Activated CD4-positive, CD25-positive, alpha-beta regulatory T cell treated with anti-CD3 and anti-CD28 coated beads, Interleukin-2, amount 50 U/mL, for 72 hours (primary cell): ENCODE results near the gene MAN1A1.
"Not testable (repeated sequence)": the region's sequence is repeated elsewhere in the genome, so short reads cannot be mapped to it uniquely, and the experiment has no call there.

Experiments used
- DNase-seq: peaks from one replicate; pipeline ENCODE4 v3.0.0; 2021

The MAN1A1 gene

DNA sequence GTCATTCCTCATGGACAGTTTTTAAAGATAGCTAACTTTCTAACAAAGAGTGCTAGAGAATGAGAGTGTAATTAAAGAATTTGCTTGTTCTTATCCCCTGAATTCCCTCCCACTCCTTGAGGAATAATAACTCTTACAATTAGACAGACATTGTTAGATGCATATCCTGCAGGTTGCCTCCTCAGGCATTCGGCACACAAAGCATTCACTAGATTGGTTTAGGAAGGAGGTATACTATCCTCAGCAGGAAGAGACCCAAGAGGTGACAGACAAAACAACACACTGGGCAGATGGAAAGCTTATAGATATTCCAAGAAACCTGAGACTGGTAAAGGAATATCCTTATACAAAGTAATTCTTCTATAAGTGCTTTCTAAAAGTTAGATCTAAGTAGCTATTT lies 162.0 kb downstream of the MAN1A1 start:
- DNase-seq: no peak

DNA sequence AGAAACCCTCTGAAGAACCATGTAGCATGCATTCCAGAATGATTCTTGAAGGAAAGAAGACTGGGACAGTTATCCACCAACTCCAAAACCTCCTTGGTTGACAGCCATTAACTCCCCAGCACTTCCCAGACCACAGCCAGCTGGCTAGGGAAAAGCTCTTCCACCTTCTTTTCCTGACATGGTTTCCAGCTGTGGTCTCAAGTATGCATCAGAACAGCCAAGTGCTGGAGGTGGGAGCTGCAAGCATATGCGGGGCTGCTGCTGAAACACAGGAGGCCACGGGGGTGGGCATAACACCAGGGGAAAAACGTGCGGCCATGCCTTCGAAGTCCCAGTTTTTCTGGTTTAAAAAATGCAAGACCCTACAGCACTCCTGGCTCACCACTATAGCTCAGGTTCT lies 163.1 kb downstream of the MAN1A1 start:
- no peak for DNase-seq

DNA sequence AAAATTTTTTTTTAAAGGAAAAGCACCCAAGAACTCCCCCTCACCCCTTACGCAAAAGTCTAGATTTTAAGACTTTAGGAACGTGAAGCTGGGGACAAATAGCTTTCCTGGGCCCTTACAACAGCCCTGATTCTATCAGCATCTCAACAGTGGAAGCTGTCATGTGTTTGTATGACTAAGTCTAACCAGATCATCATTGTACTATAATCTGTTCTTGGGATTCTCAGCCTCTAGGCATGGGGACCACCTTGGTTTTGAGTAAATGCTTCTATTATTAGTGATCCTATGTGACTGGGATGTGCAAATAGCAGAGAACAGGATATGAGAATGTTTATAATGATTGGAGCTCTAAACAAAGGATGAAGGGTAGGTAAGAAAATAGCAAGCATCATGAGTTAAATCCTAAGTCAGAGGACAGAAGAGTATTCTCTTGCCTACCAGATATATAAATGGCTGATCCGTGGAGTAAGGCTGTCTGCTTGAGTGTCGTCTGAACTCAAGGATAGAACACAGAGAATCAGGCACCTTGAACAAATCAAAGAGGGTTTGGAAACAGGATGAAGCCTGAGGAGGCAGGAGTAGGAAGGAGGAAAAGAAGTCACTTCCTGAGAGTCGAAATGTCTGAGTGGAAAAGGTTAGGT lies 165.4 kb downstream of the MAN1A1 start:
- no peak for DNase-seq

DNA sequence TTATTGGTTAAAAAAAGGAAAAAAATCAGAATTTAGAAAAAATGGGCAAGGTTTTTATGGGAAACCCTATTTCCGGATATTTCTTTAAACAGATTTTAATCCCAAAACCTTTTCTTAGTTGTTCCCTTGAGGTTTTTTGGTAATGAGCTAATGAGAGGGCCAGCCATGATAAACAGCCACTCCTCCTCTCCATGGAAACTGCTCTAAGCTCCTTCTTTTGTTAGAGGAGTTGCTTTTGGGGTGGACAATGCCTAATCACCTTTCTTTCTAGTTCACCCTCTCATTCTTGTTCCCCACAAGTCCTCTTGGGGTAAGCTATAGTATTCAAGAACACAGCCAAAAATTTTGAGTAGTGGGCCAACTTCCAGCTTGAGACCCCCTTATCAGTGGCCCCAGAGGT lies 166.1 kb downstream of the MAN1A1 start:
- DNase-seq: no peak

DNA sequence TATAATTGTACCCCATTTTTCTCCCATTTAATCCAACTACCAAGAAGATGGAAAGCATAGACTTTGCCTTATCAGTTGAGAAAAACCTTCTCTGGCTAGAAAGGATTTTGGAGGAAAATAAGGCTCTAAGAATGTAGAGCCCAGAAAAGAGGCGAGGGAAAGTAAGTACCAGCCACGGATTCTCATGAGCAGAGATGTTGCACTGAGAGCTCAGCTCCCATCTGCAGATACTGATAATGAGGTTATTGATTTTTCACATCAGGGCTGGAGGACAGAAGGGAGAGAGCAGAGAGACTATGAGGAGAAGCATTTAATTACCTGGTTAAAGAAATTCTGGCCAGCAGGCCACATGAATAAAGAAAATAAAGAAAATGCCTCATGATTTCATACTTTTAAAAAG lies 166.7 kb downstream of the MAN1A1 start:
- DNase-seq: no peak

DNA sequence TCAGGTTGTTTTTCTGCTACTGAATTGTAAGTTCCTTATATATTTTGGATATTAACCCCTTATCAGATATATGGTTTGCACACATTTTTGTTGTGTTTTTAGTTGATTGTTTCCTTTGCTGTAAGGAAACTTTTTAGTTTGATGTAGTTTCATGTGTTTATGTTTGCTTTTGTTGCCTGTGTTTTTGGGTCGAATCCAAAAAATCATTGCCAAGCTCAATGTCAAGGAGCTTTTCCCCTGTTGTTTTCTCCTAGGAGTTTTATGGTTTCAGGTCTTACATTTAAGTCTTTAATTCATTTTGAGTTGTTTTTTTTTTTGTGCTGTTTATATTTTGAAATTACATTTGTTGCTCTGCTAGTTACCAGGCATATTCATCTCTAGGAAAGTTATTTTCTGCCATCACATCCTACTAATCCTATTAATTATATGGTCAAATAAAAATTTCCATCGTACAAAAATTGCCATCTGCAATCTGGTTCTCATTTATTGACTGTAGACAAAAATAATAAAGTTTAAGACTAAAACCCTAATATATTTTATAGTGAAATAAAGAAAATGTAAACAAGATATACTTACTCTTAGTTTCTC lies 167.3 kb downstream of the MAN1A1 start:
- no peak for DNase-seq

DNA sequence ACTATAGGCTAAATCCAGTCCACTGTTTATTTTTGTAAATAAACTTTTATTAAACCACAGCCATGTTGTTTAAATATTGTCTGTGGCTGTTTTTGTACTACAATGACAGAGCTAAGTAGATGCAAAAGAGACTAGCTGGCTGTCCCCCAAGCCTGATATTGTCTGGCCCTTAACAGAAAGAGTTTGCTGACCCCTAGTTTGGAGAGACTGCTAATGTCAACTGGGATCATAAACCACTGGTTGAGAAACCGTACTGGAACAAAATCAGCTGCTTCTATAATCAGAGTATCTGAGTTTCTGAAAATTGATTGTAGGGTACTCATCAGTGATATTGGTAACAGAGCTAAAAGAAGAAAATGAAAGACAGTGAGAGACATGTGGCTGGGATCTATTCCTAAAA lies 168.5 kb downstream of the MAN1A1 start:
- no peak for DNase-seq

DNA sequence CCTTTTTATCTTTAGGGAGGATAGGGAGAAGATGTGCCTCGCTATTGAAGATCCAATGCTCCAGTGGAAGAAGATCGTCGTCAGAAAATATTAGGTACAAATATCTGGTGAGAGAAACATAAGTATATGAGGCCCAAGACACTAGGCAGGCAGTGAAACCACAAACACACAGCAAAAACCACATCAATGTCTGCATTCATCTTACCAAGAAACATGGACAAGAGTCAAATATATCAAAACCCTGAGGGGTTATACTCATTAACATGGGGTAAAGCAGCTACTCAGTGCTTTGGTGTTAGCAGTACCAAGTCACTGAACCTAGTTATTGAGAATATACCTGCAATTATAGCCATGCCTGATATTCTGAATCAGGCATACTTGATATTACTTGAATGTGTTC lies 169.7 kb downstream of the MAN1A1 start:
- DNase-seq: no peak

DNA sequence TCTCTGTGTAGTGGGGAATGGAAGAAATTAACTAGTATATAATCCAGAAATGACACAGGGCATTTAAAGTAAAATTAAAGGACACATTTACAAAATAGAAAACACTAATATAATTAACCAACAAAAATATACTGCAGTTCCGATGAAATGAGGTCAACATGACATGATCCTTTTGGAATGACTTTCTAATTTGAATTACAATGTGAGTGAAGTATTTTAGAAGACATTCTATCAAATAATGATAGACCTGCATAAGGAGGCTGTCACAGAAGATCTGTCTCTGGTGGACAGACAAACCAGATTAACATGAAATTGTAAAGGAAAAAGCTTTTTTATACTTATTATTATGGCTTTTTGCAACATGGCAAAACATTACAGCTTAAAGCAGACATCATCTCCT lies 170.5 kb downstream of the MAN1A1 start:
- no peak for DNase-seq

DNA sequence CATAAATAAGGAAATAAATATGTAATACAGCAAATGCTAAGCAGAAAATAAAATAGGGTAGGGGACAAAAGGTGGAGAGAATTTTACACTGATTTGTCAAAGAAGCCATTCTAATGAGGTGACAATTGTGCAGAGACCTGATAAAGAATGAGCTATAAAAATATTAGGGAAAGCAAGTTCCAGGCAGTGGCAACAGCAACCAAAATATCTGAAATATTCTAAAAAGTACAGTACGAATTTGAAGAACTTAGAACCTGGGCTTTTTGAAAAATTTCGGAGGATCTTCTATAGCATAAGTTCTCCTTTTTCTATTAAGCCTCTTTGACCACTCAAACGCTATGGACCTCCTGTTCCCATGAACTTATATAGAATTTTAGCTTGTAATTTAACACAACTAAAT lies 173.1 kb downstream of the MAN1A1 start:
- DNase-seq: no peak

DNA sequence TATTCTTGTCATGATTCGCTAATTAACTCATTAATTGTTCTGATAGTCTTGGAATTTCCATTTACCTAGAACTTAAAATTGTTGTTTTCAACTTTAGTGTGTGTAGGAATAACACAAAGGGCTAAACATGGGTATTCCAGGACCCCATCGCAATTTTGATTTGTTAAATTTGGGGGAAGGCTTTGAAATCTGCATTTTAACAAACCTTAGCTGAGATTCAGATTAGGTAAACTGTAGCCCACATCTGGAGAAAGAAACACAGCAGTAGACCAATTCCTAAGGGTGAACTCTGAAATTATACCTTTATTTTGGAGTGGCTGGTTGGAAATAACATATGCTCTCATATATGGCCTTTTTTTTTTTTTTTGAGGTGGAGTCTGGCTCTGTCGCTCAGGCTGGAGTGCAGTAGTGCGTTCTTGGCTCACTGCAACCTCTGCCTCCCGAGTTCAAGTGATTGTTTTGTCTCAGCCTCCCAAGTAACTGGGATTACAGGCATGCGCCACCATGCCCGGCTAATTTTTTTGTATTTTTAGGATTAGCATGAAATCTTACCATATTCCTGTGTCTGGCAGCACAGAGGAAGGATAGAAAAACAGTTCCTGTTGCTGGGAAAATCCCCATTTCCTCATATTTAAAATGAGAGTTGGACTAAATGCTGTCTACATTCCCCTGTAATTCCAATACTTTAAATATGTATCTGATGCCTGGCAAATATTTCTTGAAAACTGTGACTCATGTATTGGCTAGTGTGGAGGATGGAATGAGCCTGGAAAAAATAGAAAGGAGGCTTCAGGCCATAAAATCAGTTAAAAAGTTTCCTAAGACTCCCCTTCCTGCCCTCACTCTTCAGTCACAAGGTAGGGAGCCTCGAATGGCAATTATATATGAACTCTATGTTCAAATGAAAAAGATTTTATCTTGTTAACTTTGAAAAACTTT lies 174.4 kb downstream of the MAN1A1 start:
- DNase-seq: no peak

DNA sequence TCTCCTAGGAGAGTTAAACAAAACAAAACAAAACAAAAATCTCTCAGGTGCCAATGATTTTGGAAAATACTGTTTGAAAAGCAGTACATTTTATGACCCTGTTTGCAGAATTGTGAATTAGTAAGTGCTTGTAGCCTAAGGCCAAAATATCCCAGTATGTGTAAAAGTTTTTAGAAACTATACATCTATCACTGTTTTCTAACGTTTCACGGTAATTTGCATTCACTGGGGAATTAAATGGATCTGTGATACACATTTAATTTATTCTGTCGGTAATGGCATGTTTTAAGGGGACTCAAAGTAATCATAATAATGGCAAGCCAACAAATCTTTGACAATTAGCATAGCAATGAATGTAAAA lies 175.5 kb downstream of the MAN1A1 start:
- DNase-seq: no peak

DNA sequence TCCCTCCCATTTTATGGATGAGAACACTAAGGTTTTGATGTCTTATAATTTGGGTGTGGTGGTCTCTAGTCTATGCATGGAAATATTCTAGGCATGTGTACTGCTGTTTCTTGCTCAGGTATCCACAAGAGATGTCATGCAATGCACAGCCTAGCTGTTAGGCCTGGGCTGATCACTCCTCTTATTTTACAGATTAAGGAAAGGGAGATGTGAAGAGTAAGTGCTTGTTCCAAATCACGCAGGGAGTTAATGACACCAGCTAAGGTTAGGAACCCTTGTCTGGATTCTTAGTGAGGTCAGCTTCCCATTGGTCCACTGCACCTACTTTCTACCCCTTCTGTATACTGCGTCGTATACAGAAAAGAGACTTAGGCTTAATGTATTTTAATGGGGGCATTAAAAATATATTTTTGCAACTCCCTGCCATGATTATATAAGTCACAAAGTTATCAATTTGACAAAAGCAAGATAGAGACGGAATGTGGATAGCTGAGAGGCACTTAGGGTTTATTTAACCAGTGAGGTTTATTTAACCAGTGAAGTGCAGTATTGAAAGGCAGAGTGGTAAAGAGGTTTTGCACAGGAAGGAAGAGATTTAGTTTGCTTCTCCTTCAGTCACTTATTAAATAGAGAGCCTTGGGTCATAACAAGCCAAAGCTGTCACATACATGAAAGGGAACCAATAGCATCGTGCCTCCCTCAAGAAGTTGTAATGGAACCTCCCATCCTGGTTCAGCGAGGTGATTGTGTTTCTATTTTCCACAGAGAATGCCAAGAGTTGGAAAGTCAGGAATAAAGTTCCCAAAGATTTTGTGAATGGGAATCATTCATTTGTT lies 176.1 kb downstream of the MAN1A1 start:
- no peak for DNase-seq

DNA sequence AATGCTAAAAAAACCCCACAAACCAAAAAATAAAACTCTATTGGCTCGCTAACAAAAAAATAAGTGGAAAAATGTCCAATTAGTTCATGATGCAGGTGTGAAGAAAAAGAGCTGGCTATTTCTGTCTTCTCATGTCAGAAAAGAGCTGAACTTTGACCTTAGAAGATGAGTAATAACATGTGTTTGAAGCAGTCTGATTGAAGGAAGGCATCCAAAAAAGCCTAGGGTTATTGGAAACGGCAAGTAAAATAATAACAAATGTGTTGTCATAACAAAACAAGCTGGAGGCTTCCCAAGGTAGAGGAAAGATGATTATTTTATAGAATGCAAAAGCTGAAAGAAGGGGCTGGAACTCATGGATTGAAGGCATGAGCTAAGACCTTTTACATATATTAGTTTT lies 176.7 kb downstream of the MAN1A1 start:
- DNase-seq: no peak

DNA sequence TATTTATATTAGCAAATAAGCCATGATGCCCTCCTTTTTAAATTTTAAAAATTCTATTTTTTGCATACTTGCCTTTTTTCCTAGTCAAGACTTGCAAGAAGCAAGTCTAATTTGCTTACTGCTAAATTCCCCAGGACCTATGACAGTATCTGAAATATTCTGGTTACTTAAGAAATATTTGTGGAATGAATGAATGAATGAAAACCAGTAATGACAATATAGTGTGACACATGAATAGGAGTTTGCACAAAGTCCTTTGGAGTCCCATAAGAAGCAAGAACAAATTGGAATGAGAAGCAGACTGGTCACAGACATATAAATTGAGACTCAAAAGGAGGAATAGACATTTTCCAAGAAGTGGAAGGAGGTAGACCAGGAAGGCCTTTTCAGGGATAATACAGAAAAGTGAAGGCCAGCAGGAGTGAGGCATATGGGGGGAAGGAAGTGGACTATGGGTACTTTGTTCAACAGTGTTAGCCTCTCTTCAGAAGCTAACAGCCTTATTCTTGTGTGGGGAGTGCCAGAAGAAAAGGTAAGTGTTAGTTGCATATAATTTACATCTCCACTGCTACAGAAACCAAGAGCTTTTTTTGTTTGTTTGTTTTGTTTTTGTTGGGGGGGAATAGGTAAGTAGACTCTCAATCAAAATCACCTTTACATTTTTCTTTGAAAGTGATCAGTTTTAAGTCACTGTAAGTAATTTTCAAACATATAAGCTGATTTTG lies 177.5 kb downstream of the MAN1A1 start:
- no peak for DNase-seq

DNA sequence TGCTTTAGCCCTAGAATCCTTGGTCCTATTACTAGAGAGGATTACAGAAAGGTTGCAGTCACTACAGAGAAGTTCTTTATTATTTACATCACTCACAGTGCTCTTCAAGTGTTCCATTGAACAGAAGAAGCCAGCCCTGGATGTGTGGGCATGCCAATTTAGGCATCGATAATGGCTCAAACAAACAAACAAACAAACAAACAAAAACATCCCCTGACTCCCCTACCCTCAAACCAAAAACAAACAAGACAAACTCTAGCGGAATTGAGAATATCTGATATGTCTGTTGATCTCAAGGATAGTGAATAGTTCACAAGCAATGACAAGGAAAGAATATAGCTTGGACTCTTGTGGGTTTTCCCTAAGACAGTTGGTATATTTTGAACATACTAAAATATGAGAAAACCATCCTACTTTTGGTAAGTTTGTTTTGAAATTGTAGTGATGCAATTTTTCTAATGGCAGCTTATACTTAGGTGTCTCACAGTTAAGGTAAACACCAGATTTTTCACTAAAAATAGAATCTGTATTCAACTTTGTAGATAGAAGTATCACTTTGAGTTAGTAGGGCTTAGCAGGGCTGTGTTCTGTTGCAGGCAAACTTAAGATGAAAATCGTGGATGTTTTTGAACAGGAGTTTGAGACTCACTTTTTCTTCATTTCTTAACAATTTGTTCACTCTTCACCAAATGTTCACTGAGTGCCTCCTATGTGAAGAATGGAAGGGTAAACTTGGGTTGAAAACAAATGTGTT lies 178.3 kb downstream of the MAN1A1 start:
- no peak for DNase-seq

DNA sequence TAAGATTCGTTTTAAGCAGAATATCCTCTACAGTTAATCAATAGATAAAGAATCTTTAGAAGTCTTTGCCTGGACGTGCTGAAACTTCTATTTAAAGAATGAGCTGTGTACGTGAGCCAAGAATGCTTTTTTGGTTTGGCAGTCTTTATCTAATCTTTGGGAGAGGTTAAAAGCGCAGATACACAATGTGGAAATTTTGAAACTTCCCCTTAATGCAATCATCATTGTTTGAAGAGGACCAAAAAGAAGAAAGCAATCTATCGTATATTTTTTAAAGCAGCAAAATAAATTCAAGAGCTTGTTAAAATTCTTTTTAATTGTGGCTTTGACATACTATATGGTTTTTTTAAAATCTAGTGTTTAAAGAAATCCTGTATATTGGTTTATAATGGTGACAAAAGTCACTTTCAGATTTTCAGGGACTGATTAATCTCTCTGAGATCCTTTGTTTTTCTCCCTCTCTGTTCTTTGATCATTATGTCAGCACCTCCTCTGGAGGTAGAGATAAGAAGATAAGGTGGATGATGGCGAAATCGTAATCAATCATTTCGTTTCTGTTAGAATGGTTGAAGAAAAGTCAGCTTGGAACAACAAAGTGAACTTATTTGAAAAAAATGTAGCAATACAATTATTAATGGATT lies 179.0 kb downstream of the MAN1A1 start:
- no peak for DNase-seq

DNA sequence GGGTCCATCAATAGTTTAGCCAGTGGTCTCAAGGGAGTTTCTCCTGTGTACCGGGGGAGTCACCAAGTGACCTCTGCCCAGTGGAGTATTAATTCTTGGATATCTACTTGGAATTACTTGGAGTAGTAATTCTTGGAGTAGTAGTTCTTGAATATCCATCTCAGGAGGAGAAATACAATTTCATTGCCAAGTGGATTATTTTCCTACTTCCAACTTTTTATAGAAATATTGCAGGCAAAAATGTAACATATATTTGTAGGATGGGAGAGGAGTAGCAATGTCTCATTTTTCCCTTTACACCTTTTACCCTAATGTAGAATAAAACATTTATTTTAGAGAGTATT lies 179.5 kb downstream of the MAN1A1 start:
- no peak for DNase-seq

DNA sequence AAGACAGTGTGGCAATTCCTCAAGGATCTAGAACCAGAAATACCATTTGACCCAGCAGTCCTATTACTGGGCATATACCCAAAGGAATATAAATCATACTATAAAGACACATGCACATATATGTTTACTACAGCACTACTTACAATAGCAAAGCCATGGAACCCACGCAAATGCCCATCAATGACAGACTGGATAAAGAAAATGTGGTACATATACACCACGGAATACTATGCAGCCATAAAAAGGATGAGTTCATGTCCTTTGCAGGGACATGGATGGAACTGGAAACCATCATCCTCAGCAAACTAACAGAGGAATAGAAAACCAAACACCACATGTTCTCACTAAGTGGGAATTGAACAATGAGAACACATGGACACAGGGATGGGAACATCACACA lies 180.2 kb downstream of the MAN1A1 start:
- DNase-seq: not testable (repeated sequence)

DNA sequence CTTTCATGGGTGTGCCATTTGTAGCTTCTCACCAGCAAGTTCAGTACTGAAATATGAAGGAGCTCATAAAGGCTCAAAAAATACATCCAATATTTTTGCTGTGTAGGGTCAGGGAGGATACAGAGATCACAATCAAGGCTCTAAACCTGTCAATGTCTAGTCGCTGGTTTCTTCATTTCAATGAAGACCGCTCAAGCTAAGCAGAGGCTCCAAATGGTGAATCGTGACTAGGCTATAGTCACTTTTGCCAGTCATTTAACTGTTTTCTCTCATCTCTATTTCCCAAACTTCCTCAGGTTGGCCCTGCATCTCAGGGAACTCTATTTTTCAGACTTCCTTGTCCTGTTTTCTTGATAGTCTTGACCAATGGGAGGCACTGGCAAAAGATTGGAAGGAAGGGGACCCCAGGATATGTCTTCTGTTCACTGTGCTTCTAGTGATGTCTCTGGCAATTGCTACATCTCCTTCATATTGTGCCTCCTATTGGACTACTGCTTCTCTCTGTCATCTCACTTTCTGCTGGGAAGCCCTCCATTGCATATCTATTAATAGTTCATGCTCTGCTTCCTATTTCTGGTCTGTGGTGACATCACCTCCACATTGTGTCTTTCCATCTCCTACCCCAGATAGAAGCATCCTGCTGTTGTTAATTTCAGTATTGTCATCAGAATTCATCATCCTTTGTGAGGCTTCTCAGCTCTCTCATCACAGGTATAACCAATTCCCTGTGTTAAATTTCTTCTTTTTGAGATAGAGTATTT lies 183.4 kb downstream of the MAN1A1 start:
- DNase-seq: no peak

DNA sequence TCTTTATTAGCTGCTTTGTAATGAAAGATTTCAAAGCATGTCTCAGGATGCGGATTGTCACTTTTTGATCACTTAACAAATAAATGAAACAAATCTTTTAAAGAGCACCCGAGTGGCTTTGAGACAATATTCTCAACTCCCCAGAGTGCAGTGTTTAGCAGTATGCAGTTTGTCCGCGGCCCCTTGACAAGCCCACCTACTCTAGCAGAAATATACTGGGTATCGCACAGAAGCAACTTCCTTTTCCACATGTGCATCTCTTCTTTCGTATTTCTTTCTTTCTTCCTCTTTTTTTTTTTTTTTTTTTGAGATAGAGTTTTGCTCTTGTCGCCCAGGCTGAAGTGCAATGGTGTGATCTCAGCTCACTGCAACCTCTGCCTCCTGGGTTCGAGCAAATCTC lies 186.6 kb downstream of the MAN1A1 start:
- no peak for DNase-seq
